SIG-M5 treated with dmso at 0.1 percent for 504 hours (cell line): Measurements from ENCODE around the gene BAIAP2L2.
"Not testable (repeated sequence)": the region's sequence is repeated elsewhere in the genome, so short reads cannot be mapped to it uniquely, and the experiment has no call there.

Experiments used
- DNase-seq: peaks from one replicate; lab custom pipeline; 2025; ENCODE audit not compliant: unreplicated experiment; lab: John Stamatoyannopoulos, UW

The BAIAP2L2 gene

GRCh38 chr22:38081941-38082828, 28.3 kb downstream of the BAIAP2L2 start:
- no peak for DNase-seq

DNA sequence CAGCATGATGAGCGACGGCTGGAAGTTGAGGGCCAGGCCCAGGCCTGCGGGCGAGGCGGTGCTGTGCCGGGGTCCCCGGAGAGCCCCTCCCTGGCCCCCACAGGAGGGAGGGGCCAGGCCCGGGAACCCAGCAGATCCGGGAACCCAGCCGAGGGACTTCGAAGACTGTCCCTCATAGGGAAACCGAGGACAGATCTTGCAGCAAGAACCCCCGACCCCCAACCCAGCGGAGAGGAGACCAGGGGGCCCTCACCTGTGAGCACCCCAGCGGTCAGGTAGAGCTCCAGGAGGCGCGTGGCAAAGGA, 28.9 kb downstream of the BAIAP2L2 start:
- DNase-seq, result no peak

GRCh38 chr22:38080850-38081635, 29.4 kb downstream of the BAIAP2L2 start:
- DNase-seq, result no peak

- no peak for DNase-seq
These were observed 30.0 kb downstream of the BAIAP2L2 start for GRCh38 chr22:38080474-38080849.

- DNase-seq, result no peak
These were observed 30.7 kb downstream of the BAIAP2L2 start for GRCh38 chr22:38079804-38080203.

DNA sequence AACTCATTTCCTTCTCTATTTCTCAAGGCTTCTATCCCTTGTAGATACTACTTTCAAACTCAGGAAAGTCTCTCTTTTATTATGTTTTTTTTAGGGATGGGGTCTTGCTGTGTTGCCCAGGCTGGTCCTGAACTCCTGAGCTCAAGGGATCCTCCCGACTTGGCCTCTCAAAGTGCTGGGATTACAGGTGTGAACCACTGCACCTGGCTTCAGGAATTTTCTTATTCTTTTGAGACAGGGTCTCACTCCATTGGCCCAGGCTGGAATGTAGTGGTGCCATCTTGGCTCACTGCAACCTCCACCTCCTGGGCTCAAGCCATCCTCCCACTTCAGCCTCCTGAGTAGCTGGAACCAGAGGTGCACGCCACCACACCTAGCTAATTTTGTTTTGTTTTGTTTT, 31.3 kb downstream of the BAIAP2L2 start:
- DNase-seq, result not testable (repeated sequence)

GRCh38 chr22:38078046-38078840, 32.2 kb downstream of the BAIAP2L2 start:
- no peak for DNase-seq

DNA sequence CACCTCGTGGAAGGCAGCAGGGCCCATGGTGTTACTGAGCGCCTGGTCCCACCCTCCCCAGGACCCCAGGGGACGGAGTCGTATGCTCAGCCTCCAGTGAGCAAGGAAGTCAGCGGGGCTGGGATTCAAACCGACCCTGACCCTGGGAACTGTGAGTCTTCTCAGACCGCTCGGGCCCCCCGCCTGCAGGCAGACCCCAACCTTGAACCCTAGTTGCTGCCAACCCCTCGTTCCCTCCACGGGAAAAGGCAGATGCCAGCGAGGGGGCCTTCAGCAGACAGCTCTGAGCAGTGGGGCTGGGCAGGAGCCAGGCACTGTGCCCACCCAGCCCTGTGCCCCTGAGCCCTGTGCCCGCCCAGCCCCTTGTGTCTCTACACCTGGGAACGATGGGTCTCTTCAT, 32.9 kb downstream of the BAIAP2L2 start:
- DNase-seq, result no peak

DNA sequence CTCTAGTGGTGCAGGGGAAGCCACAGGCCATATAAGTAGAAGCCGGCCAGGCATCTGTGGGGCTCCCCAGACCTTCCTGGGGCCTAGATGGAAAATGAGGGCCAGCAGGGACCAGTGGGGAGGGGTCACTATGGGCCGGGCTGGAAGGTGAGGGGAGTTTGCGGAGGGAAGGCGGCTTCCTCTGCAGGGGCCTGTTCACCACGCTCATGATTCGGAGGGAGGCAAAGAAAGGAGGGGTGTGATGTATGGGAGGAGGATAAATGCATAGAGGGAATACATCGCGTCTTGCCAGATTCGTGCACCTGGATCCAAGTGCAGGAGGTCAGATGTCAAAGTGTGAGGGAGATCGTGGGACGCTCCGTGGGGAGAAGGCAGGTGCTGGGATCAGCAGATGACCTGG, 33.4 kb downstream of the BAIAP2L2 start:
- DNase-seq, result no peak

DNA sequence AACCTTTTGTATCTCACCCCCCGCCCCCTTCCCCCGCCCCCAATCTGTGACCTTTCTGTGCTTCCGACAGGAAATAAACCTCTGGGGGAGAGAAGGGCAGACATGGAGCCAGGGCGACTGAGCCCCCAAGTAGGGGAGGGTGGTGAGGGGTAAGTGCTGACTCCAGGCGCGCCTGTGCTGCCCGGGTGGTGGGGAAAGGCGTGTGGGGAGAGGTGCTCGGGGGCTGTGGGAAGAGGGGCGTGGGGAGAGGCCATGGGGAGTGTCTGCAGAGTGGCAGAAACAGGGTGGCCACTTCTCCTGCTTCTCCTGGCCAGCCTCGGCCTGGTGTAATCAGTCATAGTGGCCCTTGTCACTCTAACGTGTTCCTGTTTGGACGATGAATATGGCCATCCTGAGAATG, 34.5 kb downstream of the BAIAP2L2 start:
- DNase-seq, result no peak

- no peak for DNase-seq
These were observed 35.2 kb downstream of the BAIAP2L2 start for GRCh38 chr22:38075105-38075825.

GRCh38 chr22:38074181-38075104, 36.0 kb downstream of the BAIAP2L2 start:
- DNase-seq, result no peak

- no peak for DNase-seq
These were observed 37.0 kb downstream of the BAIAP2L2 start for GRCh38 chr22:38073150-38074130.

- DNase-seq, result no peak
These were observed 37.9 kb downstream of the BAIAP2L2 start for GRCh38 chr22:38072322-38073149.

DNA sequence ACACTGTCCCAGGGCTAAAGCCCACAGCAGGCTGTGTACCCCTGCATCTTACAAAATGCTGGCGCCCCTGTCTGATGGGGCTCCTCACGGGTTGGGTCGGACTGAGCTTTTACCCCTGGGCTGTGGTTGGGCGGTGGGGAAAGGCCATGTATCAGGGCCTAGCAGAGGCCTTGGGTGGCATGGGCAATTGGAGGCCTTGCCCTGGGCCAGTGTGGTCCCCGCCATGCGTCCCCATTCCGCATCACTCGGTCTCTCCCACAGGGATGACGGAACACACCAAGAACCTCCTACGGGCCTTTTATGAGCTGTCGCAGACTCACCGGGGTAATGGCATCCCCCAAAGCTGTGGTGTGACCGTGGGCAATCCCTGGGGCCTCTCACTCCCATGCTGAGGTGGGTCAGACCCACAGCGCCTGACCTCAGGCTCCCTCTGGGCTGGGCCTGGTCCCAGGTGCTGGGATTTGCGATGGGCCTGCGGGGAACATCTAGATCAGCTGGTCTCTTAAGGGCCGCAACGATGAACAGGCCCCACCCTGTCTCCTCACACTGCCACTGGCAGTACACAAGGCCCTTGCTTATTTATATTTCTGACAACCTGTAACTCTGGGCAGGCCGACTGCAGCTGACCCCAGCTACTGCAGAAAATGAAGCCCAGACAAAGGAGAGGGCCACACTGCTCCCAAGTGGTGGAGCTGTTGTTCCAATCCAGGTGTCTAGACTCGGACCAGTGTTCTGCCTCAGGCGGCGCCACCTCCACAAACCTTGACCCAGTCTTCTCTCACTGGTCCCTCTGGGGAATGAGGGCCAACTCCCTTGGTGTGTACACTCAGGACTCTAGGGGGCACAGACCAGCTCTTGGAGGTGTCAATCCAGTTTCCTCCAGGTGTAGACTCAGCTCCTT, 38.8 kb downstream of the BAIAP2L2 start:
- DNase-seq, result no peak

- no peak for DNase-seq
These were observed 40.1 kb downstream of the BAIAP2L2 start for GRCh38 chr22:38070250-38070921.
